Gastrocnemius medialis (tissue), 4 donors: ENCODE data around the gene ADCY9.

Experiments
- POLR2A ChIP-seq, 2 donors: fragments of 450-650 bp; IDR thresholded peaks; one replicate each; pipeline ENCODE4 v1.6.1; 2017; ENCODE audit warnings: antibody characterized with exemption in 2 of 2, mild to moderate bottlenecking in 2 of 2, moderate library complexity in 2 of 2
- TF ChIP-seq, protein P1 (sequence below), 5 experiments: fragments of 450-650 bp in 3 of 5; fragments of 200-600 bp in 2 of 5; sonication (generic) in 2 of 5; IDR thresholded peaks in 4 of 5; conservative IDR thresholded peaks in 1 of 5; 1 replicate in 4 of 5; 2 replicates in 1 of 5; pipeline ENCODE4 v1.5.1; 2016 to 2019; ENCODE audit warnings: antibody characterized with exemption in 5 of 5, mild to moderate bottlenecking in 3 of 5, moderate library complexity in 3 of 5

- TF ChIP-seq, protein P1, sequence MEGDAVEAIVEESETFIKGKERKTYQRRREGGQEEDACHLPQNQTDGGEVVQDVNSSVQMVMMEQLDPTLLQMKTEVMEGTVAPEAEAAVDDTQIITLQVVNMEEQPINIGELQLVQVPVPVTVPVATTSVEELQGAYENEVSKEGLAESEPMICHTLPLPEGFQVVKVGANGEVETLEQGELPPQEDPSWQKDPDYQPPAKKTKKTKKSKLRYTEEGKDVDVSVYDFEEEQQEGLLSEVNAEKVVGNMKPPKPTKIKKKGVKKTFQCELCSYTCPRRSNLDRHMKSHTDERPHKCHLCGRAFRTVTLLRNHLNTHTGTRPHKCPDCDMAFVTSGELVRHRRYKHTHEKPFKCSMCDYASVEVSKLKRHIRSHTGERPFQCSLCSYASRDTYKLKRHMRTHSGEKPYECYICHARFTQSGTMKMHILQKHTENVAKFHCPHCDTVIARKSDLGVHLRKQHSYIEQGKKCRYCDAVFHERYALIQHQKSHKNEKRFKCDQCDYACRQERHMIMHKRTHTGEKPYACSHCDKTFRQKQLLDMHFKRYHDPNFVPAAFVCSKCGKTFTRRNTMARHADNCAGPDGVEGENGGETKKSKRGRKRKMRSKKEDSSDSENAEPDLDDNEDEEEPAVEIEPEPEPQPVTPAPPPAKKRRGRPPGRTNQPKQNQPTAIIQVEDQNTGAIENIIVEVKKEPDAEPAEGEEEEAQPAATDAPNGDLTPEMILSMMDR (IDR thresholded peaks at IDR 0.05 in 4 of 5, conservative IDR thresholded peaks at IDR 0.05 in 1 of 5) = no peak
- no peak for TF ChIP-seq POLR2A (IDR thresholded peaks at IDR 0.05)
These were observed 200.6 kb downstream of the ADCY9 start for GRCh38 chr16:3915426-3916260.
